GM21529 (cell line): ENCODE results near the gene TMEM150C.

Source experiments
- ATAC-seq: cut with Tn5 transposase; IDR thresholded peaks from one replicate; pipeline ENCODE4 v1.9.1; 2021; ENCODE audit not compliant: unreplicated experiment

The TMEM150C gene

DNA sequence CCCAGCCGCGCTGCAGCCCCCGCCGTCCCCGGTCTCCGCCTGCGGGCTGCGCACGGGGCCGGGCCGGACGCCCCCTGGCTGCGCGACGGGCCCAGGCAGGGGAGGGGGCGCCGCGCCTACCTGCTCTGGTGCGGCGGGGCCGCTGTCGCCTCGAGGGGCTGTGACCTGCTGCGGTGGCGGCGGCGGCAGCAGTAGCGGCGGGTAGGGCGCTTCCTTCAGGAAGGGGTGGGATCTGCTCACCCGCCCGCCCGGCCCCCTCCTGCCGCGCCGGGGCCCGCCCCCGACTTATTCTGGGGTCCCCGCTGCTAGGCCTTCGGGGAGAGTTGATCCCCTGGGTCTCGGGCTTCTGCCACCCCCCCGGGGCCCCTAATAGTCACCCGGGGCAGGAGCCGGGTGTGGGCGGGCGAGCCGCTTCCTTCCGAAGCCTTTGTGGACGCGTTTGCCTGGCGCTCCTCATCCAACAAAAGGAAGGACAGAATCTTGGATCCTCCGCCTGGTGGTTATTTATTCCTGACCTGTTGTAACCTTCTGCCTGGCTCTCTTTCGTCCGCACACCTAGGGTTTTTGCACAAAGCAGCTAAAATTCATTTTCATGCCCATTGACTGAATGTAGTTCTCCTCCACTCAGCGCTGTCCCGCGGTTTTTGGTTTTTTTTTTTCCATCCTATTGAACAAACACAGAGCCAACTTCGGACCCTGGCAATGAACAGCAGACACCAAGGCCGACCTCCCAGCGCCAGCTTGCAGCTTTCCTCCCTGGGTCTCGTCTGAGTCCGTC is at the start of gene TMEM150C:
Gene TMEM150C, minus strand, starts transcription at position 203 of the 778 bp plus-strand sequence. CDS start 57,331 bp downstream, outside the sequence.
- no peak for ATAC-seq

DNA sequence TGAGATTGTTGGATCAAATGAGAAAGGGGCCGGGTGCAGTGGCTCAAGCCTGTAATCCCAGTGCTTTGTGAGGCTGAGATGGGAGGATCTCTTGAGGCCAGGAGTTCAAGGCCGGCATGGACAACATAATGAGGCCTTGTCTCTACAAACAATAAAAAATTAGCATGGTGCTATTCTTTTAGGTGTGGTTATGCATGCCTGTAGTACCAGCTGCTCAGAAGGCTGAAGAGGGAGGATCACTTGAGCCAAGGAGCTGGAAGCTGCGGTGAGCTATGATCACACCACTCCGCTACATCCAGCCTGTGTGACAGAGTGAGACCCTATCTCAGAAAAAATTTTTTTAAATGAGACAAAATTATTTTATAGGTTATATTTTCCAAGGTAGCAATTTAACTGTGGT is 49.7 kb upstream of the TMEM150C start:
- ATAC-seq, result no peak

DNA sequence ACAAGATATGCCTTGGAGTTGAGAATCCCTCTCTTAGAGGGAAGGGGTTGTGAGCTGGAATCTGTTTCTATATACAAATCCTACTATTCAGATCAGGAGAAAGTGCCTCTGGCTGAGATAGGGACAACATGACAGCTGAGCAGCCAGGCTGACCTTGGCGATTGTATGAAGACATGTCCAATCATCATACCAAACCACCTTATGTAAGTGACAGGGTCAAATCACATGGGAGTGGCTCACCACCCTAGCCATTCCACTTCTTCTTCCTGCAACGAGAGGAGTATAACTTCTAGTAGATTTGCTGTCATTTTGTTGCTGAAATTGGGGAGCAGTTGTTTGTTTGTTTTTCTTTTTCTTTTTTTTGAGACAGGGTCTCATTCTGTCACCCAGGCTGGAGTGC is 48.3 kb upstream of the TMEM150C start:
- no peak for ATAC-seq

DNA sequence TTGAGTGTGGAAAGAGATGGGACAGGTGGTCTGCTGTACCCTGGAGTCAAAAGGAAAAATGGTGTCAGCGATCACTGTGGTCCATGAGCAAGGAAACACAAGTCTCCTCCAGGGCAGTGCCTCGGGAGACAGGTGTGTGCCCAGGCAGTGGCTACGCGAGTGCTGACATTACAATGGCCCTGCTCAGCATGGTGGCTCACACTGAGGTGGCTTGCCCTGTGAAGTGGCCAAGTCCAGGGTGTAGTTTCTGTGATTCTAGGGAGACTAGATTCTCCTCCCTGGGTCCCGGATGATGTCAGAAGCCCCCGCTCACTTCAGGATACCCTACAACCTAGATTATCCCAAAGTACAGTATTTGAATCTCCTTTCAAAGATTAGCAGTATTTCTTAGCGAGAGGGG is 44.8 kb upstream of the TMEM150C start:
- ATAC-seq, result no peak

DNA sequence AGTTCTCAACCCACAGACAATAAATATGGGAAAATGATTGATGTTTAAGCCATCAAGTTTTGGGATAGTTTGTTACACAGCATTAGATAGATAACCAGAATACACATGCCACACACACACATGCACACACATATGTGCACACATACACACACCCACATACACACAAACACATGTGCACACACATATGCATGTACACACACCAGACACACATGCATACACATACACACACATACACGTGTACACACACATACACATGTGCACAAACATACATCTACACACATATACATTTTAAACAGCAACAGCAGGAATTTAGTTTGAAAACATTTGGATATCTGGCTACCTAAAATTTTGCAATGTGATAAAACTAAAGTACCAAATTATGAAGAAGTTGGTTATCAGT is 42.7 kb upstream of the TMEM150C start:
- ATAC-seq, result no peak

DNA sequence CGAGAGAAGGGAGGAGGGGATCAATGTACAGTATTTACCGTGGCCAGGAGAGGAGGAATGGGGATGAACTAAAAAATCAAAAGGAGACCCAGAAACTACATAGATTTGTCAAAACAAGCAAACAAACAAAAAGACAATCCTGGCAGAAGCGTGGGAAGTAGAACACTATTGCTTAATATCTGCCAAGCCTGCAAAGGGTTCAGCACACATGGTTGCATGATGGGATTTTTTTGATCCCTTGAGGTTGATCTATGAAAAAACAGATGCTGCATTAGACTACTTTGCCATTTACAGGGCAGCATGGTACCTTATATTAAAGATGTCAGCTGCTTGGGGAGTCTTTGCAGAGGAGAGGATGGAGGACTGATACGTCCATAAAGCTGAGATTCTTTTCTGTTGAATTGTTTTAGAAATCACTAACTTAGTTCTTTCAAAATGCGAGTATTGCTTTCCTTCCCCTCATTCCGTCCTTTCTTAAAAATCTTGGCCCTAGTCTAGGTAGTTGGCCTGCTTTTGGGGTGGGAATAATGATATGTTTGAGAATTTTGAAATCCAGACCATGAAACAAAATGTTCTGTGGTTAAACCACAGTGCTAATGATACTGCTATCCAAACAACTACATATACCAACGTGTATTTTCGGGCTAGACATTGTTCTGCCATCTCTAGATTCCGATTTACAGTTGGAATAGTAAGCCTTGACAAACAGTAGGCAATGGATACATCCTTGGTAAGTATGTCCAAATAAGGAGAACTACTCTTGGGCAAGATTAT is 39.6 kb upstream of the TMEM150C start:
- ATAC-seq, result no peak

DNA sequence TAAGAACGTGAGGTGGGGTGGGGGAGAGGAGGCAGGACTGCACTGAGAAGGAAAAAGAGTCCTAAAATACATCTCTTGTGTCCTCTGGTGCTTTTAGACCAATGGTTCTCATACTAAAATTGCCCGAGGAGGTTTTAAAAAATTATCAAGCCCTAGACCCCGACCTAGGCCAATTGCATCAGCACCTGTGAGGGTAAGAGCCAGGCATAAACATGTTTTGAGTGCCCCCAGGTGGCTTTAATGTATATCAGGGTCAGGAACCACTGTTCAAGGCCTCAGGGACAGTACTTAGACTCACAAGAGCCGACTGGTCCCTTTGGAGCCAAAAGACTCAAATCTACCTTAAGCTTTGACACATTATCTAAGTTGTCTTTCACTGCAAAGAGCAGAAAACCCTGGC is 37.5 kb upstream of the TMEM150C start:
- no peak for ATAC-seq

DNA sequence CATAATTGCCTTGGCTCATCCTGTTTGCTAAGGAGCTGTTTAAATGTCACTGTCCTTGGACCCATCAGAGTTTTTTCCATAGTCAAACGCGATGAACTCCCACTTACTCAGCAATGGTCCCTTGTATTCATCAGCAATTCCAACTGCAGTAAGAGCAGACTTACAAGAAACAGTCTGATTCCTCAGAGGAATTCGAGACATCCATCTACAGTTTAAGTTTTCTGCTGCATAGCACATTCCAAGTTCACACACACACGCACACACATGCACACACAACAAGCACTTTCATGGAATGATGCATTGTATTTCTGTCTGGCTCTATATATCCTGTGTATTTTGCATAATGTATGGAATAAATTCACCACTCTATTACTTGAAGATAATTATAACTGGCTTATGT is 32.7 kb upstream of the TMEM150C start:
- no peak for ATAC-seq

DNA sequence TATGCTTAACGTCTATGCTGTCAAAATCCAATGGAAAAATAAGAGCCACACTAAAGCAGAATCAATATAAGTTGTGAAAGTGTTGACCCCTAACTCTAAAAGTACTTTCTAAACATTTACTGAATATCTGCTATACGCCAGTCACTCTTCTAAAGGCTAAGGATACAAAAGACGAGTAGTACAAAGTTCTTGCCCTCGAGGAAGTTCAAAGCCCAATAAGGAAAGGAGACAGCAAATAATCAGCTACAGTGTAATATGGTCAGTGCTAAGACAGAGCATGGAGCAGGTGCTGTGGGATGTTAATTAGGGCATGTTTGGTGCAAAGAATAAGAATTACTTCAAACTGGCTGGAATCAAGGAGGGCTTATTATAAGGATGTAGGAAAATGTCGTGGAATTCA is 31.6 kb upstream of the TMEM150C start:
- no peak for ATAC-seq

DNA sequence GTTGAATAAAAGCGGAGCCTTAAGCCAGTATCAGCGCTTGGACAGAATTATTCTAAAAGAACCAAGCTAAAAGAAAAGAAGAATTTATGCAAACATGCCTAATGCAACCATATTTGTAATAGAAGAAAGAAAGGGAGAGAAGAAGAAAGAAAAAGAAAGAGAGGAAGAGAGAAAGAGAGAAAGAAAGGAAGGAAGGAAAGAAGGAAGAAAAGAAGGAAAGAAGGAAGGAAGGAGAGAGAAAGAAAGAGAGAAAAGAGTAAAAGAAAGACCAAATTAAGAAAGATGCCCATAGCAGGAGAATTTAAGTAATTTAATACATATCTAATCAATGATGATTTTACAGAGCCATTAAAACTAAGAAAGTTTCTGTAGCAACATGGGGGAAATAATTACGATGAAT is 30.9 kb upstream of the TMEM150C start:
- no peak for ATAC-seq

DNA sequence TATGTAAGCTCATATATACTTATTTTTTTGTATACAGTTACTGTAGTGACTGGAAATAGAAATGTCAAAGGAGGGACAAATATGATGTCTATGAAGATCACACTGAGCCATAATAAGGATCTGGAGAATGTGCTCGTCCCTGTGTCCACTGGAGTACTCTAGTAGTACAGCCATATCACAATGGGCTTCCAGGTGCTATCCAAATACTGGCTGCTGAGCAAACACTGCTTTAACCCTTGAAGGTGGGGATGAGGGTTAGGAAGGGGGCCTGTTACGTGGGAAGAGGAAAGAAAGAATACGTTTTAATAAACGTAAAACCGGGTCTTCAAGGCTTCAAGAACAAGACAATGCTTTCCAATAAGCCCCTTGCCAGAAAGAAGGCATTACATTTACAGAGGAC is 29.8 kb upstream of the TMEM150C start:
- ATAC-seq, result no peak

DNA sequence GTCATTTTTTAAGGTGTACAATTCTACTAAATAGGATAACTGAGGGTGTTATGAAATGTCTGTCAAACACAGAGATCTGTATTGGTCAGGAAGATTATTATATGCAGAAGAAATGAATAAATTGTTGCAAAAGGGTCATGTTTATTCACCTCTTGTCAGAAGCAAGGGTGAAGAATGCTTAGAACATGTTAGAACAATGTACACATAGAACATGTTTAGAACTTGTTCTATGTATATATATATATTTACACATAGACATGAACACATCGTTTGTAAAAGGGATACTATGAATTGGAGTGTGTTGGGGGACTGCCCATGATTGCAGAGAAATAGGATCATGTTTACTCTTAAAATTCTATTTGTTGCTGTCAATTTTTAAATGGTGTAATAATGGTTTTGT is 28.0 kb upstream of the TMEM150C start:
- no peak for ATAC-seq

DNA sequence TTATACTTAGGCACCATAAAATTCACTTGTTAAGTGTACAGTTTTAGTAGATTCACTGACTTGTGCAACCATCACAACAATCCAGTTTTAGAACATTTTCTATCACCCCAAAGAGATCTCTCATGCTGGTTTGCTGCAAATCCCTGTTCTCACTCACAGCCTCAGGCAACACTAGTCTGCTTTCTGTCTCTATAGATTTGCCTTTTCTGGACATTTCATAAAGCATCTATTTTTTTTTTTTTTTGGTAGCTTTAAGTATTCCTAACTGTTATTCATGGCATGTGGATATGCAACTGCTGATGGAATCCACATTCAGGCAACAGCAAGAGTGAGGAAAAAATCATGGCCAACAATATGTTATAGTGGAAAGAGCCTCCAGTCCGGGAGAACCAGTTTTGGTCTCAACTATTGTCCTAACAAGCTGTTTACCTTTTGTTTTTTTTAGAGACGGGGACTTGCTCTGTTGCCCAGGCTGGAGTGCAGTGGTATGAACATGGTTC is 27.0 kb upstream of the TMEM150C start:
- no peak for ATAC-seq

DNA sequence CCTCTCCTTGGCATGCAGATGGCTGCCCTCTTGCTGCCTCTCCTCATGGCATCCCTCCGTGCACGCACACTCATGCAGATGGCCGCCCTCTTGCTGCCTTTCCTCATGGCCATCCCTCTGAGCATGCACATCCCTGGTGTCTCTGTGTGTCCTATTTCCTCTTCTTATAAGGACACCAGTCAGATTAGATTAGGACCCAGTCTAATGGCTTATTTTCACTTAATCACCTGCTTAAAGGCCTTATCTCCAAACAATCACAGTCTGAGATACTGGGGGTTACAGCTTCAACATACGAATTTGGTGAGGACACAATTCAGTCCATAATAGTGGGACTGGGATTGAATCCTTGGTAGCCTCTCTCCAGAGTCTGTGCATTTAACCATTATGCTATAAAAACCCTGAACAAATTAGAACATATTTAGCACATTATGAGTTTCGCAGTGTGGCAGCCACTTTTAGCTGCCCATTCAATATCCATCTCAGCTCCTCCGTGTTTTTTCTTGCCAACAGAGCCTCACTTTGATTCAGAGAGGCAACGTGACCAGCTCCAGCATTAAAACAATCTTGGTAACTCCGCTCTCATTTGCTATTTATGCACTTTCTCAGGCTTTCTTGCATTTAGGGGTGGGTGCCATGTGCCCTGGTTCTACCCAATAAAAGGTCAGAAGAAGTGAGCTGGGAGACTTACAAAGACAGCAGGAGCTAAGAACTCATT is 26.2 kb upstream of the TMEM150C start:
- ATAC-seq, result no peak

DNA sequence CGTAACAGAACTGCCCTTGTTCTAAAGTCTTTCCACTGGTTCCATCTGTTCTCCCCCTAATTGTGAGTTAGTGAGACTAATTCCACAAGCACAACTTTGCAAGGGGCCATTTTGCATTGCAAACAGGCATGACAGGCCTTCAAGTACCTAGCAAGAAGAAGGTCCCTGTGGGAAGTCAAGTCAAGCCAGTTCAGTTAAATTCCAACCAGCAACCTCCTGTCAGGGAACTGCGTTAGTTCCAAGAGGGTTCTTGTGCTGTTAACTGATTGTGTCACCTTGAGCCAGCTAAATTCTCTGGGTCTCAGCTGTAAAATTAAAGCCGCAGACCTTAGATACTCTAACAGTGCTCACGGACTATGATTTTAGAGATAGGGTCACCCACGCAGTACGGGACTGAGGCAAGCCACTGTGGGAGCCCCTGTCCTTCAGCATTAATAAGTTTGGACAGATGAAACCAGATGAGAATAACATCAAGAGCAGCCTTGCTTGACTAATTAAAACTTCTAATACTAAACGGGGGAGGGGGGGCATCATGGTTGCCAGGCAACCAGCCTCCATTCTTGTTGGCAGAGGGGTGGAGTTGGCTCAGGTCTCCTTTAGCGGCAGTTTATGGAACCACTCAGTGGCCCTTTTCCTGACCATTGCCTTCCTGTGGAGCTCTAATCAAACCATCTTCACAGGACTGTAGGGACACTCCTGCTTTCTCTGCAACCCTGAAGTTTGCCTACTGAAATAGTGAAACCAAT is 24.1 kb upstream of the TMEM150C start:
- no peak for ATAC-seq

DNA sequence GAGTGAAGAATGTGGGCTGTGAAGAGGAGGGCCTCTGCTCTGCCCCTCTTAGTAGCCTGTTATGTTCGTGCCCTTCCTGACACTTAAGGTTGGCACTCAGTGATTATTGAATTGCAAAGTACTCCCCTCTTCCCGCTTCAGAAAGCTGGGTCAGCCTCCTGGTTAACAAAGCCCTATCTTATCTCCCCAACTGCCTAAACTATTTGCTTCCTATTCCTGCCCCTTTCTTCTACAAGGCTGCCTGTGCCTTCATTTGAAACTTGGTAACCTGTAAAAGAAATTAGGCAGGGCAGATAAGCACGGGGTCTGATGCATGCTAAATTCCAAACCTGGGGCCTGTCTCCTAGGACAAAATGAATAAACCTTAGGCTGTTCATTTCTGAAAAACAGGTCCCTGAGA is 23.1 kb upstream of the TMEM150C start:
- ATAC-seq, result no peak

DNA sequence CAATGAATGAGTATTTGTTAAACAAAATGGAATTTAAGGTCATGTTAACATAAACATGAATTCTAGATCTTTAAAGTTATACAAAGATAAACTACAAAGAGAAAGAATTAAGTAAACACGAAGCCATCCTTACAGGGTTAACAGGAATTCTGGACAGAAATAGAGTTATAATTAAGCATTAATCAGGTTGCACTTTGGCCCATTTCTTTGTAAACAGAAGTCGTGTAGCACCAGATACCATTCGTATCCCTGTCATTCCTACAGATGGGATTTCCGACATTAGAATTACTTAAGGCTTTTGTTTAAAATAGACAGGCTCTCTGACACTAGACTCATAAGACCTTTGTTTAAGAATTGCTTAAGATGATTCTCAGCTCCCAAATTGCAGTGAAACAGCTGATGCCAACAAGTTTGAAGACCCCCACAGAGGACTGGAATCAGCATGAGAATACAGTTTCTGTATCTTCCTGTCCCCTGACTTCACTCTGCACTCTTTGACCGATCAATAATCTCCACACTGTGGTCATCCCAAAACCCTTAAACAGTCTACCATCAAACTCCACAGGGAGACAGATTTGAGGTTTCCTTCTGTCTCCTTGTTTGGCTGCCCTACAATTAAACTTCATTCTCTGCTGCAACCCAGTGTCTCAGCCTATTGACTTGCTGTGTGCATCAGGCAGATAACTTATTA is 22.3 kb upstream of the TMEM150C start:
- no peak for ATAC-seq

DNA sequence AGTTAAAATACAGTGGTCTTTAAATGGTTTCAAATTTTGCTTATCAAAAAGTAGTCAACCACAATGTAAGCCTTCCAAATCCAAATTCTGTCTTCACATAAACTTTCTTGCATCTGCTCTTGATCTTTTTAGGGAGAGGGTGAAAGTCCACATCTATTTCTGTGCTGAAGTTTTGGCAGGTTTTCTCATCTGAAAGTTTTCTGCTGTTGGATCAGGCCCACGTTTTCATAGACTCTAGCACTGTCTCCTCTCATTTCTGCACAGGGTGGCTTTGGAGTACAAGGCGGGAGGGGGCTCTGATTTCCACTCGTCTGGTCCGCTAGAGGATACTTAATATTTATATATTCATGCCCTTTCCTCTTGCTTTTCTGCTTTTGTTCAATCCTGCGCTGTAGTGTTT is 18.1 kb upstream of the TMEM150C start:
- no peak for ATAC-seq

DNA sequence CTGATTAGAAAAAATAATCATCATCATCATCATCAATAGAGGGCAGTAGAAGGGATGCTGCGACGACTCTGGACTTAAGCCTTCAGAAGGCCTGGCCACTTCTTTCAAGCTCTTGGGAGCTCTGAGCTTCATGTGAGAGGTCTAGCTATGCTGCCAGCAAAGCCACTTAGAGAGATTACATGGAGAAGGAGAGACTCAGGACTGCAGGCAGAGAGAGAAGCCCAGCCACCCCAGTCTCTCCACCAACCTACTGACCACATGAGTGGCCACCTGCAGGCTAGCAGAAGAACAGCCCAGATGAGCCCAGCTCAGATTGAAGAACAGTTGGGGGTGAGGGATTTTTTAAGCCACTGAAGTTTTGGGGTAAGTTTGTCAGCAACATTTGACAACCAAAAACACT is 17.1 kb upstream of the TMEM150C start:
- no peak for ATAC-seq

DNA sequence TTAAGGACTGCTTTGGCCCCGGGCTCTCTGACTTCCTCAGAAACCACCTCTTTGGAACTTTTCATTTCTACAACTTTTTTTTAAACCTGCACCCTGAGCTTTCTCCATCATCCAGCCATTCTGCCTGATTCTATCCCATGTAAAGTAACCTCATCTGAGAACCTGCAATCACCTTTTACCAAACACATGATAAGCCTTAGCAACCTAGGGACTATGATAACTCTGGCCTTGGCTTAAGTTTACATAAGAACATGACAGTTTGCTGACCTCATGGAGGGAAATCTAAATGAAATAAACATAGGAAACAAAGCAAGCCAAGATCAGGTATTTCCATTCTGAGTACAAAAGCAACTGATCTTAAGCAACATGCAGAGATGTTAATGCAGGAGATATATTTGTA is 15.7 kb upstream of the TMEM150C start:
- no peak for ATAC-seq
